AG09309 (cell line): Measurements from ENCODE around the gene PMF1.
A peak's percentile ranks its signal among the peaks of the same experiment; 100 is the strongest.

Experiments used
- DNase-seq: peaks from one replicate; pipeline ENCODE4 v3.0.0-alpha.2; 2010; ENCODE audit warnings: low read depth
- H3K4me3 ChIP-seq: 2 replicates; pipeline ENCODE4 v1.5.1; 2011; ENCODE audit warnings: mild to moderate bottlenecking, low read depth, low read length, moderate library complexity; ENCODE audit not compliant: control insufficient read depth
- TF ChIP-seq, protein P1 (sequence below): IDR thresholded peaks from 2 replicates; pipeline ENCODE4 v1.5.1; 2011; ENCODE audit warnings: mild to moderate bottlenecking, low read depth, low read length, inconsistent platforms; ENCODE audit not compliant: insufficient read depth, control insufficient read depth; ENCODE audit errors: missing control alignments

The PMF1 gene

DNA sequence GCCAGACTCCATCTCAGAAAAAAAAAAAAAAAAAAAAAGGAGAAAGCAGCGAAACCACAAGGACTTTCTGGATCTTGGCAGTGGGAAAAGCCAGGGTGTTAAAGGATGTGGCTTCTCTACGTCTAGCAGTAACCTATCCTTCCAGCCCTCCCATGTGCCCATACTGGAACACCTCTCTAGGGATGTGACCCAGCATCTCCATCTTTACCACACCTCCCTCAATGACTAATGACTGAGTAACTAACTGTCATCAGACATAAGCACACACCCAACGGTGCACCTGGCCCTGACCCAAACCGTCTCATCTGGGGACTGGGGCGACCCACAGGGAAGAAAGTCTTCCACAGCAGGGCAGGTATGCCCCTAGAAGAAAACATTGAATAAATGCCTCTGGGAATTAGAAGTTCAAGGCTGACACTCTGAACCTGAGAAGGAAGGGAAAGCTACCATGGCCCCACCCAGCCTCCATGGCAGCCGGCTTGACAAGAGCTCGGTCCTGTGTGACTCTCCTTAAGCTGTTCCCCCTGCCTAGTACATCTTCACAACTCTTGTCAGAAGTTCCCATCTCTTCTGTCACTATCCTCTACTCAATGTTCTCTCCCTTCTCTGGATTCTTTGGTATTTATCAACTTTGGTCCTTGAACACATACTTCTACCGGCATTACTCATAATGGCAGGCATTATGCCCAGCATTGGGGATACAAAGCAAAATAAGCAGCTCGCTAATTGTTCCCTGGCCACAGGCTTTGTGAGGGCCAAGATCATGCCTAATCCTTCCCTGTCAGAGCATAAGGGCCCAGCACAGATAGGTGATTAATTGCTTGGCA, 49.9 kb downstream of the PMF1 start:
- DNase-seq = peak; percentile 48
- no peak overlapping the region for H3K4me3 ChIP-seq
- TF ChIP-seq, protein P1, sequence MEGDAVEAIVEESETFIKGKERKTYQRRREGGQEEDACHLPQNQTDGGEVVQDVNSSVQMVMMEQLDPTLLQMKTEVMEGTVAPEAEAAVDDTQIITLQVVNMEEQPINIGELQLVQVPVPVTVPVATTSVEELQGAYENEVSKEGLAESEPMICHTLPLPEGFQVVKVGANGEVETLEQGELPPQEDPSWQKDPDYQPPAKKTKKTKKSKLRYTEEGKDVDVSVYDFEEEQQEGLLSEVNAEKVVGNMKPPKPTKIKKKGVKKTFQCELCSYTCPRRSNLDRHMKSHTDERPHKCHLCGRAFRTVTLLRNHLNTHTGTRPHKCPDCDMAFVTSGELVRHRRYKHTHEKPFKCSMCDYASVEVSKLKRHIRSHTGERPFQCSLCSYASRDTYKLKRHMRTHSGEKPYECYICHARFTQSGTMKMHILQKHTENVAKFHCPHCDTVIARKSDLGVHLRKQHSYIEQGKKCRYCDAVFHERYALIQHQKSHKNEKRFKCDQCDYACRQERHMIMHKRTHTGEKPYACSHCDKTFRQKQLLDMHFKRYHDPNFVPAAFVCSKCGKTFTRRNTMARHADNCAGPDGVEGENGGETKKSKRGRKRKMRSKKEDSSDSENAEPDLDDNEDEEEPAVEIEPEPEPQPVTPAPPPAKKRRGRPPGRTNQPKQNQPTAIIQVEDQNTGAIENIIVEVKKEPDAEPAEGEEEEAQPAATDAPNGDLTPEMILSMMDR = no peak

DNA sequence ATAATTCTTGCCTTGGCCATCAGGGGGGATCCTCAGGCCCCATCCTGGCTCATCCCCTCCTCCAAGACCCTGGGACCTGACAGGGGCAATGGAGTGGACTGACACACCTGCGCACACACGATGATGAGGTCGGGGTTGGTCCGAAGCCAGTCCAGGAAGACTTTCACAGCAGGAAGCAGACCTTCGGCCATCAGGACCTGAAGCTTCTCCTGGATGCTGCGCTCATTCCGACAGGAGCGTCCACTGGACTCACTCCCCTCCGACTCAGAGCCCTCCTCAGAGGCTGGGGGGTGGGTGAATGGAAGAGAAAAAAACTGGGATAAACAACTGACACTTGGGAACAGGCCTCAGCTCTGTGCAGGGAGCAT, 50.5 kb downstream of the PMF1 start:
- H3K4me3 ChIP-seq = no peak overlapping the region
- TF ChIP-seq, protein P1 = no peak
- DNase-seq = no peak

DNA sequence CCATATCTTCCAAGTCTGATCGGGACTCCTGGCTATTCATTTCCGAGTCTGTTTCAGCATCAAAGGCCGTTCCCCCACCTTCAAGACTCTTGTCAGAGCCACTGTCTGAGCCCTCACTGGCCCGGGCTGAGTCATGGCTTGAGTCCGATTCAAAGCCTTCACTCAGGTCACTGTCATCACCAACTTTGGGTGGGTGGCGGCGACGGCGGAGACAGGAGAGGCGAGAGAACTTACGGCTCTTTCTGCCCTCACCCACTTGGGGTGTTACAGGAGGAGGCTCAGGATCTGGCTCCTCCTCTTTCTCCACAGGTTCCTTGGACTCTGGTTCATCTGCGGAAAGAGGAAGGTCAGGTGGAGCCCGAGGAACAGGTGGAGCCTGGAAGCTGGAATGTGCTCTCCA, 53.2 kb downstream of the PMF1 start:
- TF ChIP-seq, protein P1 = no peak
- no peak for DNase-seq
- no peak overlapping the region for H3K4me3 ChIP-seq

DNA sequence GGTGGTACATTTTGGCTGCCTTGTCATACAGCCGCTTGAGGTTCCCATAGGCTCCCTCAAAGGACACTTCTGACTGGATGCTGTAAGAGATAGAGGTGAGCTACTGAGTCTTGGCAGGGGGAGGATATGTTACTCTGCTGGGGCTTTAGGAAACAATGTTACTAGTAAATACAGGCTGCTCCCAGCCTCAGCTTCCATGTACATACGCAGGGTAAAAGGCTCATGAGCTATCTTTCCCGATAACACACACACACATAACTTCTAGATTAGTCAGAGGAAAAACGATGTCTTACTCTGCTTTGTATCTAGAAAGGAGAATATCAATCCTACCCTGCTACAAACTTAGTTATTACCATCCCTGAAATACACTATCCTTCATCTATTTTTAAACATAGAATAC, 55.5 kb downstream of the PMF1 start:
- H3K4me3 ChIP-seq = no peak overlapping the region
- TF ChIP-seq, protein P1 = no peak
- no peak for DNase-seq

DNA sequence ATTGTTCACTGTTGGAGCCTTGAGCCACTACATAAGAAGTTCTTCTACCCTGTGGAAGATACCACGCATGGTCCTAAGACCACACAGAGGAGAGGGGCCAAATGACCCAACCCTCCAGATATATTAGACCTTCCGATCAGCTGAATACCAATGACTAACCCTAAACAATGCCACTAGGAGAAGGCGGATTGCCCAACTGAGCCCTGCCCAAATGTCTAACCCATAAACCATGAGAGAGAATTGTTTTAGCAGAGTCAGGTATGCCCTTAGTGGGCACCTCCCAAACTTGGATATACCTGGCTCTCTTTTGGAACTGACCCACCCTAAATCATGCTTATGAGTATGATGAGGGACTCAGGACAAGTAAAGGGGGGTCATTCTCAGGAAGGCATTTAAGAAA, 57.5 kb downstream of the PMF1 start:
- DNase-seq = no peak
- H3K4me3 ChIP-seq = no peak overlapping the region
- TF ChIP-seq, protein P1 = no peak

DNA sequence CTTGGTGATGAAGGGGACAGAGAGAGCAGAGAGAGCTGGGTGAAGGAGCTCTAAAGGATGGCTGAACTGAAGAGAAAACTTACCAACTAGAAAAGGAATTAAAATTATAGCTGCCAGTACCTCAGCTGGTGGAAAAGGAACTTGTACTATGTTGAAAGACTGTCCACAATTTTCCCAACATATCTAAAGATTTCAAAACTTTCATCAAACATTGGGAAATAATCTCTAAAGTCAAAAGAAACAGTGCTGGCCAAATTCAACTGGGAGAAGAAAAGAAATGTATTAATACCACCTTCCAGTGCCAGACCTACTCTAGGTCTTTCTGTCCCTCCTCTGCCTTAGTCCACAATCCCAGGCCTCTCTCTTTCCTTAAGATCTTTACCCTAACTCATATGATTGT, 63.7 kb downstream of the PMF1 start:
- H3K4me3 ChIP-seq = no peak overlapping the region
- peak; percentile 41 for DNase-seq
- TF ChIP-seq, protein P1 = no peak
